HL-60 (cell line): ENCODE measurements around the gene XRCC6.
"Not testable (repeated sequence)": the region's sequence is repeated elsewhere in the genome, so short reads cannot be mapped to it uniquely, and the experiment has no call there.

Experiments
- DNase-seq, 2 experiments: peaks; one replicate each; pipeline ENCODE4 v3.0.0-alpha.2; 2010 to 2020; ENCODE audit warnings: low read depth in 1 of 2, low spot score in 1 of 2
- H3K27ac ChIP-seq: fragments of 250-450 bp; sonication (Bioruptor Pico); replicated peaks from 2 replicates; pipeline ENCODE4 v1.5.1; 2020; ENCODE audit warnings: mild to moderate bottlenecking, moderate library complexity
- H3K27me3 ChIP-seq: fragments of 250-450 bp; sonication (Bioruptor Pico); 2 replicates; pipeline ENCODE4 v1.5.1; 2021; ENCODE audit warnings: mild to moderate bottlenecking, moderate library complexity; ENCODE audit not compliant: insufficient read depth, poor library complexity, severe bottlenecking
- H3K4me3 ChIP-seq: replicated peaks from 2 replicates; pipeline ENCODE4 v1.5.1; 2011; ENCODE audit warnings: mild to moderate bottlenecking, control low read depth, low read length; ENCODE audit not compliant: insufficient read depth
- GABPA ChIP-seq: IDR thresholded peaks from 2 replicates; pipeline ENCODE4 v1.6.1; 2012; ENCODE audit warnings: low read depth
- POLR2AphosphoS5 ChIP-seq: IDR thresholded peaks from 2 replicates; pipeline ENCODE4 v1.6.1; 2012; ENCODE audit warnings: low read depth
- SPI1 ChIP-seq: IDR thresholded peaks from 2 replicates; pipeline ENCODE4 v1.6.1; 2012; ENCODE audit warnings: low read depth, mild to moderate bottlenecking, borderline replicate concordance
- TF ChIP-seq, protein P1 (sequence below): IDR thresholded peaks from one replicate; pipeline ENCODE4 v1.5.1; 2011; ENCODE audit warnings: low read length, control low read depth, inconsistent platforms; ENCODE audit not compliant: insufficient read depth
- TF ChIP-seq, protein P2 (sequence below): IDR thresholded peaks from 2 replicates; pipeline ENCODE4 v1.6.1; 2012; ENCODE audit warnings: low read depth; ENCODE audit not compliant: insufficient replicate concordance

Gene XRCC6

DNA sequence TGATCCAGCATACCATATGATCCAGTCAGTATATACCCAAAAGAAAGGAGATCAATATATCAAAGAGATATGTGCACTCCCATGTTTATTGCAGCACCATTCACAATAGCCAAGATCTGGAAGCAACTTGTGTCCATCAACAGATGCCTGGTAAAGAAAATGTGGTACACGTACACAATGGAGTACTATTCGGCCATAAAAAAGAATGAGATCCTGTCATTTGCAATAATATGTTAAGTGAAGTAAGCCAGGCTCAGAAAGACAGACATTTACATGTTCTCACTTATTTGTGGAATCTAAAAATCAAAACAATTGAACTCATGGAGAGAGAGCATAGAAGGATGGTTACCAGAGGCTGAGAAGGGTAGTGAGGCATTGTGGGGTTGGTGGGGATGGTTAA, 40.6 kb downstream of the XRCC6 start:
- H3K4me3 ChIP-seq: no peak overlapping the region
- H3K27ac ChIP-seq: no peak overlapping the region
- DNase-seq: no peak
- H3K27me3 ChIP-seq: no peaks in the 10 kb centered on the region
- TF ChIP-seq, protein P1, sequence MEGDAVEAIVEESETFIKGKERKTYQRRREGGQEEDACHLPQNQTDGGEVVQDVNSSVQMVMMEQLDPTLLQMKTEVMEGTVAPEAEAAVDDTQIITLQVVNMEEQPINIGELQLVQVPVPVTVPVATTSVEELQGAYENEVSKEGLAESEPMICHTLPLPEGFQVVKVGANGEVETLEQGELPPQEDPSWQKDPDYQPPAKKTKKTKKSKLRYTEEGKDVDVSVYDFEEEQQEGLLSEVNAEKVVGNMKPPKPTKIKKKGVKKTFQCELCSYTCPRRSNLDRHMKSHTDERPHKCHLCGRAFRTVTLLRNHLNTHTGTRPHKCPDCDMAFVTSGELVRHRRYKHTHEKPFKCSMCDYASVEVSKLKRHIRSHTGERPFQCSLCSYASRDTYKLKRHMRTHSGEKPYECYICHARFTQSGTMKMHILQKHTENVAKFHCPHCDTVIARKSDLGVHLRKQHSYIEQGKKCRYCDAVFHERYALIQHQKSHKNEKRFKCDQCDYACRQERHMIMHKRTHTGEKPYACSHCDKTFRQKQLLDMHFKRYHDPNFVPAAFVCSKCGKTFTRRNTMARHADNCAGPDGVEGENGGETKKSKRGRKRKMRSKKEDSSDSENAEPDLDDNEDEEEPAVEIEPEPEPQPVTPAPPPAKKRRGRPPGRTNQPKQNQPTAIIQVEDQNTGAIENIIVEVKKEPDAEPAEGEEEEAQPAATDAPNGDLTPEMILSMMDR: no peak
- TF ChIP-seq GABPA (no peak), SPI1 (no peak), POLR2AphosphoS5 (no peak)
- TF ChIP-seq, protein P2, sequence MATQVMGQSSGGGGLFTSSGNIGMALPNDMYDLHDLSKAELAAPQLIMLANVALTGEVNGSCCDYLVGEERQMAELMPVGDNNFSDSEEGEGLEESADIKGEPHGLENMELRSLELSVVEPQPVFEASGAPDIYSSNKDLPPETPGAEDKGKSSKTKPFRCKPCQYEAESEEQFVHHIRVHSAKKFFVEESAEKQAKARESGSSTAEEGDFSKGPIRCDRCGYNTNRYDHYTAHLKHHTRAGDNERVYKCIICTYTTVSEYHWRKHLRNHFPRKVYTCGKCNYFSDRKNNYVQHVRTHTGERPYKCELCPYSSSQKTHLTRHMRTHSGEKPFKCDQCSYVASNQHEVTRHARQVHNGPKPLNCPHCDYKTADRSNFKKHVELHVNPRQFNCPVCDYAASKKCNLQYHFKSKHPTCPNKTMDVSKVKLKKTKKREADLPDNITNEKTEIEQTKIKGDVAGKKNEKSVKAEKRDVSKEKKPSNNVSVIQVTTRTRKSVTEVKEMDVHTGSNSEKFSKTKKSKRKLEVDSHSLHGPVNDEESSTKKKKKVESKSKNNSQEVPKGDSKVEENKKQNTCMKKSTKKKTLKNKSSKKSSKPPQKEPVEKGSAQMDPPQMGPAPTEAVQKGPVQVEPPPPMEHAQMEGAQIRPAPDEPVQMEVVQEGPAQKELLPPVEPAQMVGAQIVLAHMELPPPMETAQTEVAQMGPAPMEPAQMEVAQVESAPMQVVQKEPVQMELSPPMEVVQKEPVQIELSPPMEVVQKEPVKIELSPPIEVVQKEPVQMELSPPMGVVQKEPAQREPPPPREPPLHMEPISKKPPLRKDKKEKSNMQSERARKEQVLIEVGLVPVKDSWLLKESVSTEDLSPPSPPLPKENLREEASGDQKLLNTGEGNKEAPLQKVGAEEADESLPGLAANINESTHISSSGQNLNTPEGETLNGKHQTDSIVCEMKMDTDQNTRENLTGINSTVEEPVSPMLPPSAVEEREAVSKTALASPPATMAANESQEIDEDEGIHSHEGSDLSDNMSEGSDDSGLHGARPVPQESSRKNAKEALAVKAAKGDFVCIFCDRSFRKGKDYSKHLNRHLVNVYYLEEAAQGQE: no peak

DNA sequence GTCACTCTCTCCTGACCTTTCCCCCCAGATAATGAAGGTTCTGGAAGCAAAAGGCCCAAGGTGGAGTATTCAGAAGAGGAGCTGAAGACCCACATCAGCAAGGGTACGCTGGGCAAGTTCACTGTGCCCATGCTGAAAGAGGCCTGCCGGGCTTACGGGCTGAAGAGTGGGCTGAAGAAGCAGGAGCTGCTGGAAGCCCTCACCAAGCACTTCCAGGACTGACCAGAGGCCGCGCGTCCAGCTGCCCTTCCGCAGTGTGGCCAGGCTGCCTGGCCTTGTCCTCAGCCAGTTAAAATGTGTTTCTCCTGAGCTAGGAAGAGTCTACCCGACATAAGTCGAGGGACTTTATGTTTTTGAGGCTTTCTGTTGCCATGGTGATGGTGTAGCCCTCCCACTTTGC, 42.5 kb downstream of the XRCC6 start:
- not testable (repeated sequence) for H3K27me3 ChIP-seq, H3K27ac ChIP-seq, H3K4me3 ChIP-seq, DNase-seq

DNA sequence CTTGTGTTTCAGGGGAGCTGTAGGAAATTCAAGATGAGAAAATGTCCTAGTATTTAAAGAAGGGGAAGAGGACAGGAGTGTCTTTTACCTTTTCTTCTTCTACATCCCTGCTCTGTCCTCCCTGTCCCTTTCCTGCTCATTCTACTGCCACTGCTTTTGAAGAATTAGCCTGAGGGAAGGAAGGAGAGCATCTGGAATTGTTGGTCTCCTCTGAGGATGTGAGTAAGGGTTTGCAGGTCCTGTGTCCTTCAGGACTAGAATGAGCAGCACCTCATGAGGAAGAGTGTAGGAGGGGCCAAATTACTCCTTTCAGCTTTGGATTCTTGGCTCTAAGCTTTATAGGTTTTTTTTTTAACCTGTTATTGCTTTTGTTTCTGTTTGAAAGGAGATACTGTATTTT, 43.4 kb downstream of the XRCC6 start:
- TF ChIP-seq, protein P1: no peak
- no peak; the same call in 1 of the 2 replicates for TF ChIP-seq POLR2AphosphoS5
- TF ChIP-seq SPI1: no peak
- TF ChIP-seq, protein P2: no peak
- TF ChIP-seq GABPA: no peak
- H3K4me3 ChIP-seq: no peak overlapping the region
- DNase-seq: no peak
- no peaks in the 10 kb centered on the region for H3K27me3 ChIP-seq
- no peak overlapping the region for H3K27ac ChIP-seq

DNA sequence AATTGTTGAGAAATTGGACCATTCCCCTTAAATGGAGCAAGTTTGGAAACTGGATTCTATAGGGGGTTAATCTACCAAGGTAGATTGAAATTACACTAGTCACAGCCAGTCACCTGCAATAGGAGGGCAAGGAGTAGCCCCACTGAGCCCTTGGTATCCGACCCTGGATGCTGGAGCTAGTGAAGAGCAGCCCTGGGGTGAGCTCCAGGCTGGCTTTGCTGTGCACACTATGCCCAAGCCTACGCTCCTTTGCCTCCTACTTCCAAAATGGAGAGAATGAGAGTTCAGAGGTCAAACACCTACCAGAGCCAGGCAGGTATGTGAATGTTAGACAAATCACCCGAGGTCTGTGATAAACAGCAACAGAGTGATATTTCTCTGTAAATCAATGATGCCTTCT, 43.9 kb downstream of the XRCC6 start:
- no peak for TF ChIP-seq POLR2AphosphoS5
- H3K27me3 ChIP-seq: no peaks in the 10 kb centered on the region
- no peak overlapping the region for H3K27ac ChIP-seq

DNA sequence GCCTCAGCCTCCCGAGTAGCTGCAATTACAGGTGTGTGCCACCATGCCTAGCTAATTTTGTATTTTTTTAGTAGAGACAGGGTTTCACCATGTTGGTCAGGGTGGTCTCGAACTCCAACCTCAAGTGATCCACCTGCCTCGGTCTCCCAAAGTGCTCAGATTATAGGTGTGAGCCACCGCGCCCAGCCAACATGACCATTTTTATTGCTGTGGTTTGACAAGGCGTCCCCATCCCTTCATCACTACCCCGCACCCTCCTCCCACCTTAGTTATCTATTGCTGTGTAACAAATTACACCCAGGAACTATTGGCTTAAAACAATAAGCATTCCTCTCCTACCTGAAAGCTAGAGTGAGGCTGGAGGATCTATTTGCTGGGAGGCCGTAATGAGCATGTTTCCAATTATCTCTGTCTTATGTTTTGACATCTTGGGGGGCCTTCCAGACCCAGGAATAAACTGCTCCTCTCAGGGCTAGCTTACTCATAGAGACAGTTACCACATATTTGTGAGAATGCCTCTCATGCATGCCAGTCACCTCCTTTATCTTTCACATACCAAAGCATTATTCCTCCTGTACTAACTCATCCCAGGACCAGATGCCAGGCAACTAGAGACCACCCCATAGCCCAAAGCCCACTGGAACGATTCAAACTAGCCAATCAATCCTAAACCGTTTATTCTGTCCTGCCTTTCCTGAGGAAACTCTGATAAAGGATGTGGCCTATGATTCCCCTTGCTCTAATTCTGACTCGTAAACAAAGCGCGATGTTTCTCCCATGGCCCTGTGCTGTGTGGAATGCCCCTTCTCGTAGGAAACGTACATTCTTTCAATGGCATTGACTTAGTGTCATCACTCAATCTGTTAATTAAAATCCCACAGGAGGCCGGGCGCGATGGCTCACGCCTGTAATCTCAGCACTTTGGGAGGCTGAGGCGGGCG, 48.1 kb downstream of the XRCC6 start:
- no peak for DNase-seq
- H3K27me3 ChIP-seq: no peaks in the 10 kb centered on the region
- H3K4me3 ChIP-seq: no peak overlapping the region
- TF ChIP-seq POLR2AphosphoS5: no peak
- no peak for TF ChIP-seq GABPA
- TF ChIP-seq SPI1: no peak
- TF ChIP-seq, protein P2: no peak
- TF ChIP-seq, protein P1: no peak
- H3K27ac ChIP-seq: no peak overlapping the region

More for the DNA sequence above, 43.9 kb downstream of the XRCC6 start:
- no peak overlapping the region for H3K4me3 ChIP-seq
- no peak for DNase-seq

DNA sequence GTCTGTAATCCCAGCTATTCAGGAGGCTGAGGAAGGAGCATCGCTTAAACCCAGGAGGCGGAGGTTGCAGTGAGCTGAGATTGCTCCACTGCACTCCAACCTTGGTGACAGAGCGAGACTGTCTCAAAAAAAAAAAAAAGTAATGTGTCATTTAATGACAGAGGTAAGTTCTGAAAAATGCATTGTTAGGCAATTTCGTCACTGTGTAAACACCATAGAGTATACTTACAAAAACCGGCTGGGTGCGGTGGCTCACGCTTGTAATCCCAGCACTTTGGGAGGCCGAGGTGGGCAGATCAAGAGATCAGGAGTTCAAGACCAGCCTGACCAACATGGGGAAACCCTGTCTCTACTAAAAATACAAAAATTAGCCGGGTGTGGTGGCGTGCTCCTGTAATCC, 51.0 kb downstream of the XRCC6 start:
- H3K4me3 ChIP-seq, H3K27ac ChIP-seq, H3K27me3 ChIP-seq, DNase-seq: not testable (repeated sequence)
